Loucy (cell line): ENCODE results near the gene TDRD9.

Experiments
- CTCF ChIP-seq: fragments of 200-600 bp; sonication (generic); conservative IDR thresholded peaks from 2 replicates; pipeline ENCODE4 v1.5.1; 2014; ENCODE audit warnings: mild to moderate bottlenecking, antibody characterized with exemption, low read length
- EZH2phosphoT487 ChIP-seq: fragments of 200-600 bp; IDR thresholded peaks from 2 replicates; pipeline ENCODE4 v1.6.1; 2018; ENCODE audit warnings: antibody characterized with exemption, mild to moderate bottlenecking, moderate library complexity, borderline replicate concordance

GRCh38 chr14:104054222-104054905 is 126.1 kb downstream of the TDRD9 start:
- no peak for TF ChIP-seq CTCF
- TF ChIP-seq EZH2phosphoT487: no peak
